ENCODE data around the gene TSPAN14.

TSPAN14 gene

DNA sequence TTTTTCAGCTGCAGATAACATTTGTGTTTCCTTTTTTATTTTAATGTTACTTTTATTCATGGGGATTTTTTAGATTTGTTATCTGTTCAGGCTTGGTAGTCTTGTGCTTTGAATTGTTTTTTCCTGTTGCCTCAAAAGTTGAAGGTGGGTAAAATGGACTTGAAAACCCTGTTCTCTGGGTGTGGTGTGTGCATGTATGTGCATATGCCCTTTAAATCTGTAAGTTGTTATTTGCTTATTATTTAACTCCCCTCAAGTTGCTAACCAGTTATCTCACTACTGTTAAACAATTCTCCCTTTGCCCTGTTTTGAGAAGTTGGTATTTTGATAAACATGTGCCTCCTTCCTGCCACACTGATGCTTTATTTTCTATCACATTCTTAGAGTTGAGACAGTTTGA, 30.6 kb downstream of the TSPAN14 start:
- peaks cover 13% of the 10 kb centered on the region; the same call in 1 of the 2 replicates for H3K36me3 ChIP-seq (ENCODE audit: insufficient read depth, low read length)
- TF ChIP-seq, protein P1, sequence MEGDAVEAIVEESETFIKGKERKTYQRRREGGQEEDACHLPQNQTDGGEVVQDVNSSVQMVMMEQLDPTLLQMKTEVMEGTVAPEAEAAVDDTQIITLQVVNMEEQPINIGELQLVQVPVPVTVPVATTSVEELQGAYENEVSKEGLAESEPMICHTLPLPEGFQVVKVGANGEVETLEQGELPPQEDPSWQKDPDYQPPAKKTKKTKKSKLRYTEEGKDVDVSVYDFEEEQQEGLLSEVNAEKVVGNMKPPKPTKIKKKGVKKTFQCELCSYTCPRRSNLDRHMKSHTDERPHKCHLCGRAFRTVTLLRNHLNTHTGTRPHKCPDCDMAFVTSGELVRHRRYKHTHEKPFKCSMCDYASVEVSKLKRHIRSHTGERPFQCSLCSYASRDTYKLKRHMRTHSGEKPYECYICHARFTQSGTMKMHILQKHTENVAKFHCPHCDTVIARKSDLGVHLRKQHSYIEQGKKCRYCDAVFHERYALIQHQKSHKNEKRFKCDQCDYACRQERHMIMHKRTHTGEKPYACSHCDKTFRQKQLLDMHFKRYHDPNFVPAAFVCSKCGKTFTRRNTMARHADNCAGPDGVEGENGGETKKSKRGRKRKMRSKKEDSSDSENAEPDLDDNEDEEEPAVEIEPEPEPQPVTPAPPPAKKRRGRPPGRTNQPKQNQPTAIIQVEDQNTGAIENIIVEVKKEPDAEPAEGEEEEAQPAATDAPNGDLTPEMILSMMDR (conservative IDR thresholded peaks at IDR 0.05; ENCODE audit: low read length): no peak
- no peak for TF ChIP-seq EZH2phosphoT487 (IDR thresholded peaks at IDR 0.05; ENCODE audit: borderline replicate concordance)
- H3F3A ChIP-seq (ENCODE audit: low read depth): no peaks in the 10 kb centered on the region
- no peaks in the 10 kb centered on the region for H3K9me2 ChIP-seq (replicated peaks; ENCODE audit: low read depth, low read length)
- no peaks in the 10 kb centered on the region for H3K9me3 ChIP-seq (ENCODE audit: insufficient read depth, low read depth, low read length)
- peaks cover 77% of the 10 kb centered on the region for H3K79me2 ChIP-seq (ENCODE audit: insufficient read depth, low read length)
- no peak overlapping the region for H3K9ac ChIP-seq (ENCODE audit: low read depth, low read length, poor library complexity, severe bottlenecking)
- H3K4me1 ChIP-seq (ENCODE audit: insufficient read depth, low read length, poor library complexity, severe bottlenecking): peaks cover 25% of the 10 kb centered on the region
- no peaks in the 10 kb centered on the region for H3K27me3 ChIP-seq (ENCODE audit: insufficient read depth, low read length, poor library complexity, severe bottlenecking)
- H4K20me1 ChIP-seq (ENCODE audit: insufficient read depth, low read length, poor library complexity, severe bottlenecking): peaks cover 8% of the 10 kb centered on the region
- H3K4me3 ChIP-seq (ENCODE audit: low read length, poor library complexity, severe bottlenecking): no peak overlapping the region
- H2AFZ ChIP-seq (ENCODE audit: low read length): no peak overlapping the region
- no peak overlapping the region for H3K4me2 ChIP-seq (ENCODE audit: low read depth, low read length, poor library complexity, severe bottlenecking)

DNA sequence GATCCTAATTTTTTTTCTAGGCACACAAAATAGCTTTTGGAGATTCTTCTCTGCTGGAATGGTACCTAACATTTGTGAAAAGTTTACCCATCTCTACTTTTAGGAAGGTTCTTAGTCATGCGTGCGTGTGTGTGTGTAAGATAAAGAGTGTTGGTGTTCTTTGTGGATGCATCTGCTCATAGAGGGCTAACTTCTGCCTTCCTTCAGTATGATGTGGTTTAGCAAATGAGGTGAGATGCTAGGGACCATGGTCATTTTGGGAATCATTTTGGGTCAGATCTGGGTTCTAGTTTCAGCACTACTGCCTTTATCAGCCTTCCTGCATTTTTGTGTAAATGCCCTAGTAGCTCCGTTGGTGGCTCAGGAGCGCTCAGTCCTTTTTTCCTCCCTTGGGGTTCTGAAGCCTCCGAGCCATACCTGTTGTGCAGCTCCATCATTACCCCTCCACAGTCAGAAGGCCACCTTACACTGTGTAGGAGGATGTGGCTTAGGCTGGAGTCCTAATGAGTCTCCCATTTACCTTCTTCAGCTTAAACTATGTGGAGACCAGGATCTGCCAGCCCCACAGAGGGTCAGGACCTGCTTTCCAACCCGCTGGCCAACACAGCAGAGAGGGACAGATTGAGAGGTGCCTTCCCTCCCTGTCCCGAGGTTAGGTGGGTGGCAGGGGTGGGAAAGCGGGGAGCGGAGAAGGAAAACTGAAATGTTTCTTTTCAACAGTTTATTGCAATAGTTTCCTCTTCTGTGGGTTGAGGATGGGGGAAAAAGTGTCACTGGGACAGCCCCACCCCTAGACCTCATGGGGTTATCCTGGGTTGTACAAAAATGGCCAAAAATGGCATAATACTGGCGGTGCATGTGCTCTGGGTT, 31.2 kb downstream of the TSPAN14 start:
- TF ChIP-seq, protein P1 (conservative IDR thresholded peaks at IDR 0.05; ENCODE audit: low read length): no peak
- no peak for TF ChIP-seq EZH2phosphoT487 (IDR thresholded peaks at IDR 0.05; ENCODE audit: borderline replicate concordance)
- no peak overlapping the region for H3K4me2 ChIP-seq (ENCODE audit: low read depth, low read length, poor library complexity, severe bottlenecking)
- no peaks in the 10 kb centered on the region for H3K9me3 ChIP-seq (ENCODE audit: insufficient read depth, low read depth, low read length)
- peaks cover 82% of the 10 kb centered on the region for H3K79me2 ChIP-seq (ENCODE audit: insufficient read depth, low read length)
- H3K27me3 ChIP-seq (ENCODE audit: insufficient read depth, low read length, poor library complexity, severe bottlenecking): no peaks in the 10 kb centered on the region
- no peak overlapping the region for H3K4me3 ChIP-seq (ENCODE audit: low read length, poor library complexity, severe bottlenecking)
- H3K9ac ChIP-seq (ENCODE audit: low read depth, low read length, poor library complexity, severe bottlenecking): no peak overlapping the region
- H3K4me1 ChIP-seq (ENCODE audit: insufficient read depth, low read length, poor library complexity, severe bottlenecking): peaks cover 25% of the 10 kb centered on the region
- H3K36me3 ChIP-seq (ENCODE audit: insufficient read depth, low read length): peaks cover 19% of the 10 kb centered on the region; the same call in 1 of the 2 replicates
- H4K20me1 ChIP-seq (ENCODE audit: insufficient read depth, low read length, poor library complexity, severe bottlenecking): peaks cover 8% of the 10 kb centered on the region
- H3F3A ChIP-seq (ENCODE audit: low read depth): no peaks in the 10 kb centered on the region
- no peaks in the 10 kb centered on the region for H3K9me2 ChIP-seq (replicated peaks; ENCODE audit: low read depth, low read length)
- H2AFZ ChIP-seq (ENCODE audit: low read length): no peak overlapping the region

DNA sequence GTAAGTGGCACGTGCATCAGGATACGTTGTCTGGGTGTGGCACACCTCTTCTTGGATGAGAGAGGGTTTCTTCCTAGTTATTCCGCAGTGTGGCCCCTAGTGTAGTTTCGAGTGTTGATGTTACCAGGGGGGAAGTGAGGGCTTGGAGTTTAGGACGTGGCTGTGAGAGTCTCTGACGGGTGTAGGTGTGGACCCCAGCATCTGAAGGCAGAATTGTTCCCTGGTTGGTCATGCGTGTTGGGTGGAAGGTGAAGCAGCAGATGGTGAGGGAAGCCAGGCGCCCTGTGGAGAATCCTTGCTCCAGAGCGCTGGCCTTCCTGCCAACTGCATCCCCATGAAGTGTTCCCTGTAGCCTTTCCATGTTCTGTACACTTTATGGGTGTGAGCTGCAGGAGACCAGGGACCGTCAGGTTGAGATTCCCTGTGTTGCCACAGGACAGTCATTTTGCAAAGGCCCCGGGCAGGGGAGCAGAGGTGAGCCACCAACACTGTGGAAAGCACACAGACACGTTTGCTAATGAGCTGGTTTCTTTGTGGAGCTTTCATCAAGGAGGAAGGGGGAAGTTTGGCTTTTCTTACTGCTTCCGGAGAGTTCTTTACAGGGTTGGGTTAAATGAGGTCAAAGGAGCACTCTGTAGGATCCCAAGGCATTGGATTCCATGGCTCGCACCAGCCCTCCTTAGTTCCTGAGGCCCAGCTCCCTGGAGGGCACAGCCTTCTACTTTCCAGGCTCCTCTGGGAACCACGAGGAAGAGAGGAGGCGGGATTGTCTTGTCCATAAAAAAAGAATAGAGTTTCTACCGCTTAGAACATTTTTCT, 32.0 kb downstream of the TSPAN14 start:
- no peak overlapping the region for H3K4me2 ChIP-seq (ENCODE audit: low read depth, low read length, poor library complexity, severe bottlenecking)
- TF ChIP-seq EZH2phosphoT487 (IDR thresholded peaks at IDR 0.05; ENCODE audit: borderline replicate concordance): no peak
- TF ChIP-seq, protein P1 (conservative IDR thresholded peaks at IDR 0.05; ENCODE audit: low read length): no peak
- no peak overlapping the region for H3K9ac ChIP-seq (ENCODE audit: low read depth, low read length, poor library complexity, severe bottlenecking)
- H3K4me1 ChIP-seq (ENCODE audit: insufficient read depth, low read length, poor library complexity, severe bottlenecking): peaks cover 25% of the 10 kb centered on the region
- no peaks in the 10 kb centered on the region for H3K9me3 ChIP-seq (ENCODE audit: insufficient read depth, low read depth, low read length)
- H3K79me2 ChIP-seq (ENCODE audit: insufficient read depth, low read length): peaks cover 82% of the 10 kb centered on the region
- peaks cover 27% of the 10 kb centered on the region; the same call in 1 of the 2 replicates for H3K36me3 ChIP-seq (ENCODE audit: insufficient read depth, low read length)
- H3K27me3 ChIP-seq (ENCODE audit: insufficient read depth, low read length, poor library complexity, severe bottlenecking): no peaks in the 10 kb centered on the region
- no peak overlapping the region for H3K4me3 ChIP-seq (ENCODE audit: low read length, poor library complexity, severe bottlenecking)
- H4K20me1 ChIP-seq (ENCODE audit: insufficient read depth, low read length, poor library complexity, severe bottlenecking): peaks cover 8% of the 10 kb centered on the region
- no peaks in the 10 kb centered on the region for H3F3A ChIP-seq (ENCODE audit: low read depth)
- no peak overlapping the region for H2AFZ ChIP-seq (ENCODE audit: low read length)
- no peaks in the 10 kb centered on the region for H3K9me2 ChIP-seq (replicated peaks; ENCODE audit: low read depth, low read length)
